ENCODE measurements around the gene TSC22D3. TPM values are rescaled to one million over a fixed set of nuclear protein-coding genes. Genes with fewer than 3 reads are reported as not detected.
A peak's percentile ranks its signal among the peaks of the same experiment; 100 is the strongest.
"Not testable (repeated sequence)": the region's sequence is repeated elsewhere in the genome, so short reads cannot be mapped to it uniquely, and the experiment has no call there.

TSC22D3 gene
- total and polyA plus RNA-seq, 2 experiments from 2014 or later, result 235 to 297 TPM

- TF ChIP-seq CTCF (IDR thresholded peaks at IDR 0.05; ENCODE audit: low read depth, low read length), result no peak
- no peaks in the 10 kb centered on the region for H3K27me3 ChIP-seq
- peaks cover 31% of the 10 kb centered on the region for H3K4me1 ChIP-seq (ENCODE audit: low read depth)
- DNase-seq (ENCODE audit: low read depth in 1 of 2, low spot score in 1 of 2), result peak in 1 of 2 donors; percentile 95
- no peaks in the 10 kb centered on the region for H3K36me3 ChIP-seq
- H3K9me3 ChIP-seq (ENCODE audit: low read depth), result no peaks in the 10 kb centered on the region
- H3K27ac ChIP-seq, result no peak overlapping the region
- H3K4me3 ChIP-seq, result no peak overlapping the region
Observed at GRCh38 chrX:107673933-107674479, 101.6 kb downstream of the TSC22D3 start.

- no peaks in the 10 kb centered on the region for H3K9me3 ChIP-seq (ENCODE audit: low read depth)
- H3K4me3 ChIP-seq, result no peak overlapping the region
- TF ChIP-seq CTCF (IDR thresholded peaks at IDR 0.05; ENCODE audit: low read depth, low read length), result no peak
- H3K4me1 ChIP-seq (ENCODE audit: low read depth), result peaks cover 31% of the 10 kb centered on the region
- no peak for DNase-seq (ENCODE audit: low read depth in 1 of 2, low spot score in 1 of 2)
- H3K27ac ChIP-seq, result no peak overlapping the region
- no peaks in the 10 kb centered on the region for H3K36me3 ChIP-seq
- no peaks in the 10 kb centered on the region for H3K27me3 ChIP-seq
Observed at GRCh38 chrX:107673431-107673830, 102.2 kb downstream of the TSC22D3 start.

GRCh38 chrX:107672955-107673378, 102.6 kb downstream of the TSC22D3 start:
- Histone ChIP-seq H3K4me1 (ENCODE audit: low read depth) (peaks cover 31% of the 10 kb centered on the region), H3K36me3 (no peaks in the 10 kb centered on the region), H3K4me3 (no peak overlapping the region), H3K27ac (no peak overlapping the region), H3K27me3 (no peaks in the 10 kb centered on the region), H3K9me3 (ENCODE audit: low read depth) (no peaks in the 10 kb centered on the region)
- peak; percentile 81 to 90 for DNase-seq (ENCODE audit: low read depth in 1 of 2, low spot score in 1 of 2)
- TF ChIP-seq CTCF (IDR thresholded peaks at IDR 0.05; ENCODE audit: low read depth, low read length), result peak; percentile 65

GRCh38 chrX:107671256-107671655, 104.3 kb downstream of the TSC22D3 start:
- H3K9me3 ChIP-seq (ENCODE audit: low read depth); H3K4me3 ChIP-seq; H3K36me3 ChIP-seq; DNase-seq (ENCODE audit: low read depth in 1 of 2, low spot score in 1 of 2); H3K27ac ChIP-seq; H3K27me3 ChIP-seq: not testable (repeated sequence)
- H3K4me1 ChIP-seq (ENCODE audit: low read depth), result peaks cover 22% of the 10 kb centered on the region

GRCh38 chrX:107669885-107670628, 105.5 kb downstream of the TSC22D3 start:
- Histone ChIP-seq H3K4me1 (ENCODE audit: low read depth) (peaks cover 22% of the 10 kb centered on the region), H3K27me3 (no peaks in the 10 kb centered on the region), H3K36me3 (no peaks in the 10 kb centered on the region), H3K9me3 (ENCODE audit: low read depth) (no peaks in the 10 kb centered on the region), H3K4me3 (no peak overlapping the region), H3K27ac (peak overlapping the region; percentile 21)
- TF ChIP-seq CTCF (IDR thresholded peaks at IDR 0.05; ENCODE audit: low read depth, low read length), result no peak
- peak in 1 of 2 donors; percentile 57 for DNase-seq (ENCODE audit: low read depth in 1 of 2, low spot score in 1 of 2)

- DNase-seq (ENCODE audit: low read depth in 1 of 2, low spot score in 1 of 2), result no peak
- Histone ChIP-seq H3K4me3 (no peak overlapping the region), H3K27me3 (no peaks in the 10 kb centered on the region), H3K9me3 (ENCODE audit: low read depth) (no peaks in the 10 kb centered on the region), H3K36me3 (no peaks in the 10 kb centered on the region), H3K4me1 (ENCODE audit: low read depth) (peaks cover 18% of the 10 kb centered on the region), H3K27ac (no peak overlapping the region)
- TF ChIP-seq CTCF (IDR thresholded peaks at IDR 0.05; ENCODE audit: low read depth, low read length), result no peak
Observed at GRCh38 chrX:107669261-107669660, 106.3 kb downstream of the TSC22D3 start.

GRCh38 chrX:107668710-107669109, 106.9 kb downstream of the TSC22D3 start:
- peaks cover 13% of the 10 kb centered on the region for H3K4me1 ChIP-seq (ENCODE audit: low read depth)
- not testable (repeated sequence) for H3K4me3 ChIP-seq; H3K27ac ChIP-seq; H3K36me3 ChIP-seq; H3K9me3 ChIP-seq (ENCODE audit: low read depth); H3K27me3 ChIP-seq; DNase-seq (ENCODE audit: low read depth in 1 of 2, low spot score in 1 of 2)
